Small intestine (tissue), 7 donors: Measurements from ENCODE around the gene DNMT3A. TPM values are rescaled to one million over a fixed set of nuclear protein-coding genes. Genes with fewer than 3 reads are reported as not detected.

ENCODE experiments used
- DNase-seq, 2 donors: peaks; one replicate each; pipeline versions ENCODE4 v3.0.0 to v3.0.0-alpha.2; 2013
- FAIRE-seq: peaks from 2 replicates; lab custom pipeline; 2012; peaks lifted over from hg19 to GRCh38; lab: Jason Lieb, UNC
- H3K27ac ChIP-seq, 3 donors: one replicate each; pipeline ENCODE4 v1.5.1; 2013; ENCODE audit warnings: low read length in 2 of 3, mild to moderate bottlenecking in 2 of 3, control low read depth in 1 of 3, inconsistent platforms in 1 of 3, low read depth in 1 of 3, moderate library complexity in 1 of 3
- H3K27me3 ChIP-seq, 3 donors: one replicate each; pipeline ENCODE4 v1.6.1; 2013; ENCODE audit warnings: low read length in 3 of 3, inconsistent platforms in 1 of 3; ENCODE audit not compliant: control insufficient read depth in 3 of 3, insufficient read depth in 3 of 3
- H3K36me3 ChIP-seq, 3 donors: one replicate each; pipeline ENCODE4 v1.6.1; 2013; ENCODE audit warnings: low read length in 3 of 3, inconsistent platforms in 1 of 3, low read depth in 1 of 3, mild to moderate bottlenecking in 1 of 3, moderate library complexity in 1 of 3; ENCODE audit not compliant: control insufficient read depth in 3 of 3, insufficient read depth in 2 of 3
- H3K4me1 ChIP-seq, 3 donors: one replicate each; pipeline ENCODE4 v1.6.1; 2013; ENCODE audit warnings: low read length in 2 of 3, inconsistent platforms in 1 of 3, low read depth in 1 of 3, mild to moderate bottlenecking in 1 of 3, moderate library complexity in 1 of 3; ENCODE audit not compliant: control insufficient read depth in 3 of 3, insufficient read depth in 2 of 3
- H3K4me3 ChIP-seq, 3 donors: one replicate each; pipeline ENCODE4 v1.5.1; 2013; ENCODE audit warnings: low read length in 3 of 3, control low read depth in 1 of 3, inconsistent platforms in 1 of 3, low read depth in 1 of 3, mild to moderate bottlenecking in 1 of 3, moderate library complexity in 1 of 3
- H3K9me3 ChIP-seq, 2 donors: one replicate each; pipeline ENCODE4 v1.6.1; 2013; ENCODE audit warnings: low read depth in 1 of 2, low read length in 1 of 2; ENCODE audit not compliant: control insufficient read depth in 2 of 2, insufficient read depth in 1 of 2
- WGBS, 3 donors: extraction: QIAGEN DNeasy Blood & Tissue Kit; methylation state at CpG; one replicate each; pipeline ENCODE4 v1.1.7; 2013; 5-methylcytosine and 5-hydroxymethylcytosine counted together
- polyA plus RNA-seq, 4 donors: library from polyadenylated mRNA; stranded (reverse) in 3 of 4; unstranded in 1 of 4; fragments of 200-250 nt in 3 of 4; fragments of 120-200 nt in 1 of 4; gene quantifications; one replicate each; pipeline versions ENCODE4 v1.2.1 to v1.2.3, GENCODE V29; 2013
- donor health status: healthy with polysubstance abuse.
- donor health status: control.
- donor health status: control.
- donor health status: Bipolar disorder and iron deficiency.
- donor health status: healthy.

Gene DNMT3A
- polyA plus RNA-seq, 4 donors: 3.4 to 51.2 (median 9.7) TPM

DNA sequence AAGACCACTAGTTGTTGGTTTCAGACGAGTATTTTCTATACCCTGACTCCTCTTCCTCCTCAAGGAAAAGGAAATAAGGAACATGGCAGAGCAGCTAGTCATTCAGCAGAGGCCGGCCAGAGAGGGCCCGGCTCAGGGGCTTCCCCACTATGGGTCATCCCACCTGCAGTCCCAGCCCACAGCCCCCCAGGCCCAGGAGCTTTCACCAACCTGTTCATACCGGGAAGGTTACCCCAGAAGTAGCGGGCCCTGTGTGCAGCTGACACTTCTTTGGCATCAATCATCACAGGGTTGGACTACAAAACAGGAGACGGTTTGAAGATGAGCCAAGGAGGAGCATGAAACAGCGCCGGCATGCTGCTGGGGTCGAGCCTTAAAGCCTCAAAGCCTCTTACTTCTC lies 102.8 kb downstream of the DNMT3A start:
- no peaks in the 10 kb centered on the region for H3K27me3 ChIP-seq
- no peak overlapping the region for H3K27ac ChIP-seq
- DNase-seq: no peak
- WGBS, 3 donors: 90 to 94% (median 93%) methylated on average over 9 of the region's 9 CpGs
- peaks cover 10 to 91% (median 25%) of the 10 kb centered on the region in 3 donors for H3K36me3 ChIP-seq
- H3K4me3 ChIP-seq: no peak overlapping the region
- no peaks in the 10 kb centered on the region for H3K4me1 ChIP-seq
- FAIRE-seq: no peak
- H3K9me3 ChIP-seq: no peaks in the 10 kb centered on the region

DNA sequence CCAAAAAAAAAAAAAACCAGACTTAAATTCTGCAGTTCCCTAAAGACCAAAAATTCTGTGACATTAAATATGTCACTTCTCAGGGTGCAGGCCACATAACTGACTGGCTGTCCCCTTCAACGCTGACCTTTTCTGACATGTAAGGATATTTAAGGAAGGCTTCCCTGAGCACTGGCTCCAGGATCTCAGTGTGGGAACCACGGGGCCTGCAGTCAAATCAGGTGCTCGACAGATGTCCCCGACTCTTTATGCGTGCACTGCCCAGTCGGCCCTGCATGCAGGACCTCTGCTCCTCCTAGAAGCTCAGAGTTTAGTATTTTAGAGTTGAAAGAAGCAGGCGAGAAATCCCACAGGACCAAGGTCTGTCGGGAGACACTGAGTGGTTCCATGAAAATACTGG lies 104.0 kb downstream of the DNMT3A start:
- Histone ChIP-seq H3K9me3 (no peaks in the 10 kb centered on the region), H3K27me3 (no peaks in the 10 kb centered on the region), H3K27ac (no peak overlapping the region), H3K36me3 (peaks cover 8 to 93% (median 25%) of the 10 kb centered on the region in 3 donors), H3K4me3 (no peak overlapping the region), H3K4me1 (no peaks in the 10 kb centered on the region)
- no peak for DNase-seq
- WGBS, 3 donors: 90 to 97% (median 93%) methylated on average over 8 of the region's 8 CpGs
- FAIRE-seq: no peak

- H3K36me3 ChIP-seq: peaks cover 8 to 93% (median 26%) of the 10 kb centered on the region in 3 donors
- no peak overlapping the region for H3K27ac ChIP-seq
- no peaks in the 10 kb centered on the region for H3K27me3 ChIP-seq
- H3K4me3 ChIP-seq: no peak overlapping the region
- H3K4me1 ChIP-seq: no peaks in the 10 kb centered on the region
- FAIRE-seq: no peak
- DNase-seq: no peak
- WGBS, 3 donors: 83 to 91% (median 89%) methylated on average over 8 of the region's 8 CpGs
- H3K9me3 ChIP-seq: no peaks in the 10 kb centered on the region
These were observed 105.0 kb downstream of the DNMT3A start for GRCh38 chr2:25236736-25237135.

DNA sequence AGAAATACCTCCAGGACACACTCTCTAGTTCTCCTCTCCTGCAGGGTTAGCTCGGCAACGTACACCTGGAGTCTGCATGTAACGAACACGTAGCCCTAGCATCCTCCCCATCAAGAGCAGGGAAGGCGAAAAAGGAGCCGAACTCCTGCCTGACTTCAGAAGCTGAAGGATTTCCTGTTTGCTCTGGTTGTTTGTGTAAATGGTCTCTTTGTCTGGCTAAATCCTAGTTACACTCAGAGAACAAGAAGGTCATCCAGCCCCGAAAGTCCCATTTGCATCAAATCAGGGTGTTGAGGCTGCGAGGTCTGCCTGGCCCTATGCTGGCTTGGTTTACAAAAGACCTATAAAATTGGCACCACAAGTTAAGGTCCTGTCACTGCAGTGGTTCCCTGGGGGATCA lies 107.0 kb downstream of the DNMT3A start:
- no peak overlapping the region for H3K4me3 ChIP-seq
- FAIRE-seq (no peak), DNase-seq (no peak)
- H3K27ac ChIP-seq: no peak overlapping the region
- no peaks in the 10 kb centered on the region for H3K27me3 ChIP-seq
- 87 to 97% (median 96%) methylated on average over 8 of the region's 8 CpGs for WGBS, 3 donors
- no peaks in the 10 kb centered on the region for H3K9me3 ChIP-seq
- H3K4me1 ChIP-seq: peaks cover 0 to 3% (median 0%) of the 10 kb centered on the region in 3 donors
- peaks cover 6 to 93% (median 17%) of the 10 kb centered on the region in 3 donors for H3K36me3 ChIP-seq

DNA sequence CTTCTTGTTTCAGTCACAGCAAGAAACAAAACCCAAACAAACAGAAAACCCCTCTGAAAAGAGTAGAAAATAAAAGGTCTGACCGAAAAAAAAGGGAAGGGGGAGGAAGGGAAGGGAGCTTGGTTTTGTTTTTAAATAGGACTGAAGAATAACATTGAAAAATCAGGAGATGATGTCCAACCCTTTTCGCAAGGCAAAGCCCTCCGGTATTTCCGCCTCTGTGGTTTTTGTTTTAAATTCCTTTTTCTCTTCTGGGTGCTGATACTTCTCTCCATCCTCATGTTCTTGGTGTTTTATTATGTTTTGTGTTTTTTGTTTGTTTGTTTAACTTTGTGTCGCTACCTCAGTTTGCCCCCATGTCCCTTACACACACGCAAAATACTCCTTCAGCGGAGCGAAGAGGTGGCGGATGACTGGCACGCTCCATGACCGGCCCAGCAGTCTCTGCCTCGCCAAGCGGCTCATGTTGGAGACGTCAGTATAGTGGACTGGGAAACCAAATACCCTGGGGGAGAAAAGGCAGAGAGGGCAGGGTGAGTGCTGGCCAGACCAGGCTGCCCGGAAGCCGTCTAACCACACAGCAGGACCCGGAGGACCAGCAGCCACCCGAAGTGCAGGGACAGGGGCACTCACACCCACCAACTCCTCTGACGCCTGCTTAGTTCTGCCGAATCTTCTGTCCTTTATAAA lies 107.7 kb downstream of the DNMT3A start:
- FAIRE-seq: no peak
- Histone ChIP-seq H3K4me1 (peaks cover 0 to 3% (median 0%) of the 10 kb centered on the region in 3 donors), H3K36me3 (peaks cover 6 to 92% (median 11%) of the 10 kb centered on the region in 3 donors), H3K9me3 (no peaks in the 10 kb centered on the region), H3K4me3 (no peak overlapping the region), H3K27ac (no peak overlapping the region), H3K27me3 (no peaks in the 10 kb centered on the region)
- DNase-seq: no peak
- 90 to 94% (median 93%) methylated on average over 20 of the region's 20 CpGs for WGBS, 3 donors

GRCh38 chr2:25232248-25232825 lies 109.4 kb downstream of the DNMT3A start:
- WGBS, 3 donors: 77 to 83% (median 82%) methylated on average over 12 of the region's 12 CpGs
- DNase-seq (no peak), FAIRE-seq (no peak)
- H3K9me3 ChIP-seq: no peaks in the 10 kb centered on the region
- H3K27me3 ChIP-seq: no peaks in the 10 kb centered on the region
- H3K27ac ChIP-seq: no peak overlapping the region
- peaks cover 0 to 3% (median 0%) of the 10 kb centered on the region in 3 donors for H3K4me1 ChIP-seq
- peaks cover 6 to 79% (median 6%) of the 10 kb centered on the region in 3 donors for H3K36me3 ChIP-seq
- no peak overlapping the region for H3K4me3 ChIP-seq

GRCh38 chr2:25230948-25231311 lies 110.8 kb downstream of the DNMT3A start:
- no peak overlapping the region for H3K27ac ChIP-seq
- H3K27me3 ChIP-seq: no peaks in the 10 kb centered on the region
- peaks cover 6 to 65% (median 6%) of the 10 kb centered on the region in 3 donors for H3K36me3 ChIP-seq
- no peak for FAIRE-seq
- no peaks in the 10 kb centered on the region for H3K9me3 ChIP-seq
- no peak overlapping the region for H3K4me3 ChIP-seq
- peaks cover 0 to 3% (median 0%) of the 10 kb centered on the region in 3 donors for H3K4me1 ChIP-seq
- DNase-seq: no peak
- WGBS, 3 donors: 82 to 88% (median 84%) methylated on average over 8 of the region's 8 CpGs

DNA sequence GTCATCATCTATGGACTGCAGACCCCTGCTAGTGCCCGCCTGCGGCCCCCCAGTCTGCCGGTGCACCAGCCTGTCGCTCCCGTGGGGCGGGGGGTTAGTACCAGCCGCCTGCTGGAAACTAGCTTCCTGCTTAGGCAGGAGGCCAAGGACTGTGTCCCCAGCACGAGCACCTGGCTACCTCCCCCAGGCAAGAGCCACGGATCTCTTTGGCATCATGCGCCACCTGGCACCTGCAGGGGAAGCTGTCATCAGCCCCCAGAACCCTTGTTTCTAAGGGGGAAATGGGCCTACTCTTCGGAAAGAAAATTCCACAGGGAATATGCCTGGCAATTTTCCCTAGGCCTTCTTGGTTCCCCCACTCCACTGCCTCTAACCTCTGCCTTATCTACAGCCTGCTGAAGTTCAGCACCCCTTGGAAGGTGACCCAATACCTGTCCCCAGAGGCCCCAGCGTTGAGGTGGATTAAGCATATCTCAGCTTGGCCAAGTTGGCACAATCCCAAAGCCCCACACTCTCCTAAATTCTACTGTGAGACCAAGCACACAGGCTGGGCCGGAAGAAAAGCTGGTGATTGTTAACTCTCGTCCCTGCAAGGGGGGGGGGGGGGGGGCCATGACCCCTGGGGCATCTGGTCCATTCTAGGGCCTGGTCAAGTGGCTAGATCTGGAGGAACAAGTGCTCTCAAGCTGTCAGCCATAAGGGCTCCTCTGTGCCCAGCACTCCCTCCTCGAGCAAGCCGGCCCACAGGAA lies 111.4 kb downstream of the DNMT3A start:
- H3K27ac ChIP-seq: peak overlapping the region in 1 of 3 donors; percentile 13
- no peaks in the 10 kb centered on the region for H3K9me3 ChIP-seq
- H3K27me3 ChIP-seq: no peaks in the 10 kb centered on the region
- 54 to 65% (median 58%) methylated on average over 15 to 16 of the region's 16 CpGs for WGBS, 3 donors
- H3K36me3 ChIP-seq: peaks cover 6 to 59% (median 6%) of the 10 kb centered on the region in 3 donors
- peaks cover 0 to 3% (median 0%) of the 10 kb centered on the region in 3 donors for H3K4me1 ChIP-seq
- no peak overlapping the region for H3K4me3 ChIP-seq
- DNase-seq (no peak), FAIRE-seq (no peak)
